Panc1 (cell line): ENCODE data around the gene PLEKHO2. TPM values are rescaled to one million over a fixed set of nuclear protein-coding genes. Genes with fewer than 3 reads are reported as not detected.

Experiments
- ATAC-seq: fragments of 200-7000 bp; cut with Tn5 transposase; 2 replicates; pipeline ENCODE4 v1.9.1; 2020; ENCODE audit warnings: mild to moderate bottlenecking, moderate library complexity
- BruUV-seq: library from RNA; stranded (reverse); fragments of 400-500 nt; replicated peaks from 2 replicates; lab custom pipeline; 2021; lab: Mats Ljungman, UMichigan
- CTCF ChIA-PET: fragments of 300-600 bp; sonication (Branson Sonifier 250); formaldehyde crosslinking; loops from one replicate; lab custom pipeline; 2022; ENCODE audit warnings: antibody characterized with exemption; lab: Charles Lee
- POLR2A ChIA-PET: fragments of 300-600 bp; sonication (Branson Sonifier 250); formaldehyde crosslinking; loops from one replicate; lab custom pipeline; 2022; ENCODE audit warnings: antibody characterized with exemption; lab: Charles Lee
- DNase-seq: peaks from one replicate; pipeline ENCODE4 v3.0.0-alpha.2; 2010; ENCODE audit warnings: low read depth, low spot score
- H3K27ac ChIP-seq: 2 replicates; pipeline ENCODE4 v1.5.1; 2011; ENCODE audit warnings: mild to moderate bottlenecking, low read length, inconsistent platforms
- H3K27me3 ChIP-seq: fragments of 200-500 bp; sonication (Bioruptor generic); 2 replicates; pipeline ENCODE4 v1.6.0; 2014; ENCODE audit warnings: low read length, inconsistent platforms; ENCODE audit not compliant: control insufficient read depth, insufficient read depth
- H3K36me3 ChIP-seq: fragments of 200-500 bp; sonication (Bioruptor generic); 2 replicates; pipeline ENCODE4 v1.5.1; 2014; ENCODE audit warnings: inconsistent platforms, mild to moderate bottlenecking, low read length, moderate library complexity; ENCODE audit not compliant: control insufficient read depth, insufficient read depth
- H3K4me1 ChIP-seq: 2 replicates; pipeline ENCODE4 v1.5.1; 2011; ENCODE audit warnings: inconsistent platforms, mild to moderate bottlenecking, low read length, moderate library complexity; ENCODE audit not compliant: control insufficient read depth, insufficient read depth
- H3K4me3 ChIP-seq, 2 experiments: 2 replicates each; pipeline ENCODE4 v1.5.1; 2011 to 2012; ENCODE audit warnings: low read depth in 2 of 2, low read length in 2 of 2, mild to moderate bottlenecking in 2 of 2, inconsistent platforms in 1 of 2, moderate library complexity in 1 of 2
- H3K9me3 ChIP-seq: fragments of 200-500 bp; sonication (Bioruptor generic); 2 replicates; pipeline ENCODE4 v1.5.1; 2014; ENCODE audit warnings: low read depth, mild to moderate bottlenecking, inconsistent platforms, low read length, moderate library complexity; ENCODE audit not compliant: control insufficient read depth, insufficient read depth
- POLR2AphosphoS5 ChIP-seq: IDR thresholded peaks from 2 replicates; pipeline ENCODE4 v1.6.1; 2012; ENCODE audit warnings: mild to moderate bottlenecking, low read depth, low read length, moderate library complexity
- SIN3A ChIP-seq: IDR thresholded peaks from 2 replicates; pipeline ENCODE4 v1.6.1; 2012; ENCODE audit warnings: low read depth, mild to moderate bottlenecking, low read length, moderate library complexity, borderline replicate concordance; ENCODE audit not compliant: insufficient read depth
- TCF7L2 ChIP-seq: IDR thresholded peaks from 2 replicates; pipeline ENCODE4 v1.6.1; 2011; ENCODE audit warnings: mild to moderate bottlenecking, low read depth, low read length, inconsistent platforms
- in situ Hi-C: cut with HindIII; loops from 2 replicates; pipeline ENCODE4 v1.10.0; 2016; ENCODE audit warnings: low sequenced_read_pairs, low pct_unique_long_range_greater_than_20kb
- intact Hi-C: fragments of 100-400 bp; cut with micrococcal nuclease; formaldehyde crosslinking; loops from one replicate; pipeline ENCODE4 v1.10.0; 2022; ENCODE audit not compliant: unreplicated experiment
- total RNA-seq: library from RNA; stranded (reverse); gene quantifications from one replicate; pipeline ENCODE4 v1.2.1, GENCODE V29; 2021; ENCODE audit not compliant: unreplicated experiment
- TF ChIP-seq, protein P1 (sequence below), 2 experiments: IDR thresholded peaks; 2 replicates each; pipeline ENCODE4 v1.6.1; 2011 to 2012; ENCODE audit warnings: low read depth in 2 of 2, control low read depth in 1 of 2, low read length in 1 of 2, mild to moderate bottlenecking in 1 of 2, moderate library complexity in 1 of 2; ENCODE audit not compliant: insufficient read depth in 1 of 2
- TF ChIP-seq, protein P2 (sequence below): fragments of 450-650 bp; IDR thresholded peaks from 2 replicates; pipeline ENCODE4 v1.5.1; 2017; ENCODE audit warnings: mild to moderate bottlenecking

The PLEKHO2 gene
- total RNA-seq, 1 experiment from 2014 or later, result 11.1 TPM

DNA sequence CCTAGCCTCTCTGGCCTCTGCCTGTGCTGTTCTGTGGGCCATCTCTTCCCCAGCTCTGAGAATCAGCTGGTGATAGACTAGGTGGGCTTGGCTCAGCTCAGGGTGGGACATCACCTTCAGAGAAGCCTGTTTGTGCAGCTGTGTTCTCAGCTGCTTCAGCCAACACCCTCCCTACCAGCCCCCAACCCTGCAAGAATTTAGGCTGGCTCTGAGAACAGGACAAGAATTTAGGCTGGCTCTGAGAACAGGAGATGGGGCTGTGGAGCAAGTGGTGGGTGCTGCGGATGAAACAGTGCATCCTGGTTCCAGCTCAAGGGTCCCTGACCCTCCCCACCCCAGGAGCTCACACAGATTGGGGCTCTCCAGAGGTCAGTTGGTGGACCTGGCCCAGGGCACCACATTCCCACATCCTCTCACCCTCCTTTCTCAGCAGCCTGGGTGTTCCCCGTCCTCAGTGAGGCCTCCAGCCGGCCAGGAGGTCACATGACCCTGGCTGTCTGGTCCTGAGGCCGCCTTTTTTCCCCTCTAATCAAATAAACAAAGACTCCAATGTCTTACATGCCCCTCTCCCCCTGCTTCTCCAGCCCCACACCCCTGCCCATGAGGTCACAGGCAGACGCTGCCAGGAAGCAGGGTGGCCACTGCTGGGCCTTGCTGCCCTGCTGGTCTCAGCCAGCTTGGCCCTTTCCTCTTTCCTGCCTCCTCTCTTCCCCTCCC is 14.9 kb downstream of the PLEKHO2 start:
- CTCF ChIA-PET, result no interaction called here
- no peaks in the 10 kb centered on the region for H3K9me3 ChIP-seq
- H3K27me3 ChIP-seq, result no peaks in the 10 kb centered on the region
- TF ChIP-seq, protein P1, sequence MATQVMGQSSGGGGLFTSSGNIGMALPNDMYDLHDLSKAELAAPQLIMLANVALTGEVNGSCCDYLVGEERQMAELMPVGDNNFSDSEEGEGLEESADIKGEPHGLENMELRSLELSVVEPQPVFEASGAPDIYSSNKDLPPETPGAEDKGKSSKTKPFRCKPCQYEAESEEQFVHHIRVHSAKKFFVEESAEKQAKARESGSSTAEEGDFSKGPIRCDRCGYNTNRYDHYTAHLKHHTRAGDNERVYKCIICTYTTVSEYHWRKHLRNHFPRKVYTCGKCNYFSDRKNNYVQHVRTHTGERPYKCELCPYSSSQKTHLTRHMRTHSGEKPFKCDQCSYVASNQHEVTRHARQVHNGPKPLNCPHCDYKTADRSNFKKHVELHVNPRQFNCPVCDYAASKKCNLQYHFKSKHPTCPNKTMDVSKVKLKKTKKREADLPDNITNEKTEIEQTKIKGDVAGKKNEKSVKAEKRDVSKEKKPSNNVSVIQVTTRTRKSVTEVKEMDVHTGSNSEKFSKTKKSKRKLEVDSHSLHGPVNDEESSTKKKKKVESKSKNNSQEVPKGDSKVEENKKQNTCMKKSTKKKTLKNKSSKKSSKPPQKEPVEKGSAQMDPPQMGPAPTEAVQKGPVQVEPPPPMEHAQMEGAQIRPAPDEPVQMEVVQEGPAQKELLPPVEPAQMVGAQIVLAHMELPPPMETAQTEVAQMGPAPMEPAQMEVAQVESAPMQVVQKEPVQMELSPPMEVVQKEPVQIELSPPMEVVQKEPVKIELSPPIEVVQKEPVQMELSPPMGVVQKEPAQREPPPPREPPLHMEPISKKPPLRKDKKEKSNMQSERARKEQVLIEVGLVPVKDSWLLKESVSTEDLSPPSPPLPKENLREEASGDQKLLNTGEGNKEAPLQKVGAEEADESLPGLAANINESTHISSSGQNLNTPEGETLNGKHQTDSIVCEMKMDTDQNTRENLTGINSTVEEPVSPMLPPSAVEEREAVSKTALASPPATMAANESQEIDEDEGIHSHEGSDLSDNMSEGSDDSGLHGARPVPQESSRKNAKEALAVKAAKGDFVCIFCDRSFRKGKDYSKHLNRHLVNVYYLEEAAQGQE (IDR thresholded peaks at IDR 0.05; ENCODE audit: insufficient read depth in 1 of 2, low read depth in 2 of 2, low read length in 1 of 2), result no peak
- no peak for TF ChIP-seq POLR2AphosphoS5
- TF ChIP-seq, protein P2, sequence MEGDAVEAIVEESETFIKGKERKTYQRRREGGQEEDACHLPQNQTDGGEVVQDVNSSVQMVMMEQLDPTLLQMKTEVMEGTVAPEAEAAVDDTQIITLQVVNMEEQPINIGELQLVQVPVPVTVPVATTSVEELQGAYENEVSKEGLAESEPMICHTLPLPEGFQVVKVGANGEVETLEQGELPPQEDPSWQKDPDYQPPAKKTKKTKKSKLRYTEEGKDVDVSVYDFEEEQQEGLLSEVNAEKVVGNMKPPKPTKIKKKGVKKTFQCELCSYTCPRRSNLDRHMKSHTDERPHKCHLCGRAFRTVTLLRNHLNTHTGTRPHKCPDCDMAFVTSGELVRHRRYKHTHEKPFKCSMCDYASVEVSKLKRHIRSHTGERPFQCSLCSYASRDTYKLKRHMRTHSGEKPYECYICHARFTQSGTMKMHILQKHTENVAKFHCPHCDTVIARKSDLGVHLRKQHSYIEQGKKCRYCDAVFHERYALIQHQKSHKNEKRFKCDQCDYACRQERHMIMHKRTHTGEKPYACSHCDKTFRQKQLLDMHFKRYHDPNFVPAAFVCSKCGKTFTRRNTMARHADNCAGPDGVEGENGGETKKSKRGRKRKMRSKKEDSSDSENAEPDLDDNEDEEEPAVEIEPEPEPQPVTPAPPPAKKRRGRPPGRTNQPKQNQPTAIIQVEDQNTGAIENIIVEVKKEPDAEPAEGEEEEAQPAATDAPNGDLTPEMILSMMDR, result no peak
- H3K27ac ChIP-seq, result no peak overlapping the region
- no peak overlapping the region for H3K4me3 ChIP-seq
- H3K4me1 ChIP-seq, result peaks cover 4% of the 10 kb centered on the region; the same call in 1 of the 2 replicates
- ATAC-seq (no peak), DNase-seq (no peak)
- POLR2A ChIA-PET, result no interaction called here
- in situ Hi-C loops (no loop called here), intact Hi-C loops (no loop called here)
- BruUV-seq, result no TSS peak
- no peaks in the 10 kb centered on the region for H3K36me3 ChIP-seq

DNA sequence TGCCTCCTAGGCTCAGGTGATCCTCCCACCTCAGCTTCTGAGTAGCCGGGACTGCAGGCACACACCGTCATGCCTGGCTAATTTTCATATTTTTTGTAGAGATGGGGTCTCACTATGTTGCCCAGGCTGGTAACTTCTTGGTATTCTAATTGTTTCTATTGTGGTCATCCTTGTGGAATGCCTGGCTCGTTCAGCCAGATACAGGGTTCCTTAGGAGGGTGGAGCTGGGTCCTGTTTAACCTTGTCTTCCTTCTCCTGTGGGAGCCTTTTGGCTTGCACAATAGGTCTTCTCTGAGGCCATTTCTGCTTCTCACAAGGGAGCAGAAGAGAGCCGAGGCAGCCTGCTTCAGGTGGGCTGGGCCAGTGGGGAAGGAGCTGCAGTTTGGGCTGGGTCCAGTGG is 15.7 kb downstream of the PLEKHO2 start:
- no peaks in the 10 kb centered on the region for H3K36me3 ChIP-seq
- intact Hi-C loops, result no loop called here
- no peaks in the 10 kb centered on the region for H3K9me3 ChIP-seq
- no TSS peak for BruUV-seq
- no peak overlapping the region for H3K4me3 ChIP-seq
- H3K27me3 ChIP-seq, result no peaks in the 10 kb centered on the region
- ATAC-seq (no peak), DNase-seq (no peak)
- H3K4me1 ChIP-seq, result peaks cover 4% of the 10 kb centered on the region; the same call in 1 of the 2 replicates
- no peak overlapping the region for H3K27ac ChIP-seq
- POLR2A ChIA-PET, result no interaction called here
- in situ Hi-C loops, result no loop called here
- TF ChIP-seq TCF7L2, result no peak
- TF ChIP-seq, protein P2, result no peak
- TF ChIP-seq POLR2AphosphoS5, result no peak
- TF ChIP-seq SIN3A, result no peak
- TF ChIP-seq, protein P1 (IDR thresholded peaks at IDR 0.05; ENCODE audit: insufficient read depth in 1 of 2, low read depth in 2 of 2, low read length in 1 of 2), result no peak
- CTCF ChIA-PET, result interaction anchor here (0.5 kb wide), 1 partner anchor 128 kb away, joined by 9 read pairs; no protein-coding TSS in a partner anchor
